GM21360 (cell line): Measurements from ENCODE around the gene HSD11B1L.
"Not testable (repeated sequence)": the region's sequence is repeated elsewhere in the genome, so short reads cannot be mapped to it uniquely, and the experiment has no call there.

ENCODE experiments used
- ATAC-seq: cut with Tn5 transposase; IDR thresholded peaks from one replicate; pipeline ENCODE4 v1.9.1; 2021; ENCODE audit warnings: mild to moderate bottlenecking, moderate library complexity; ENCODE audit not compliant: unreplicated experiment

The HSD11B1L gene

GRCh38 chr19:5686647-5687359 lies 6.0 kb downstream of the HSD11B1L start:
- ATAC-seq = peak; percentile 44

GRCh38 chr19:5687360-5688198 lies 6.8 kb downstream of the HSD11B1L start:
- ATAC-seq = no peak

GRCh38 chr19:5688262-5688881 lies 7.5 kb downstream of the HSD11B1L start:
- ATAC-seq = not testable (repeated sequence)

GRCh38 chr19:5690125-5690954 lies 9.5 kb downstream of the HSD11B1L start, which contains the start of gene RPL36:
RPL36 (plus strand) TSS chr19:5690295; CDS start chr19:5690508, 213 bp downstream.
- peak; percentile 35 for ATAC-seq

GRCh38 chr19:5690955-5691821 lies 10.4 kb downstream of the HSD11B1L start:
- no peak for ATAC-seq

- ATAC-seq = no peak
These were observed 11.2 kb downstream of the HSD11B1L start for GRCh38 chr19:5691822-5692722.

GRCh38 chr19:5692723-5693194 lies 11.9 kb downstream of the HSD11B1L start:
- no peak for ATAC-seq

GRCh38 chr19:5693195-5694166 lies 12.7 kb downstream of the HSD11B1L start:
- ATAC-seq = no peak

GRCh38 chr19:5694167-5694955 lies 13.5 kb downstream of the HSD11B1L start:
- ATAC-seq = no peak

- ATAC-seq = no peak
These were observed 14.3 kb downstream of the HSD11B1L start for GRCh38 chr19:5694956-5695648.

- ATAC-seq = no peak
These were observed 14.9 kb downstream of the HSD11B1L start for GRCh38 chr19:5695649-5696195.

- no peak for ATAC-seq
These were observed 15.6 kb downstream of the HSD11B1L start for GRCh38 chr19:5696196-5697021.

- ATAC-seq = no peak
These were observed 16.4 kb downstream of the HSD11B1L start for GRCh38 chr19:5697022-5697889.
